ENCODE measurements around the gene SLC12A9. TPM values are rescaled to one million over a fixed set of nuclear protein-coding genes. Genes with fewer than 3 reads are reported as not detected.

SLC12A9 gene
- total RNA-seq, 5 donors from 2014 or later (not counting 1 experiment from before 2014, with no cell fraction given): 49.9 to 72.6 (median 70.2) TPM

DNA sequence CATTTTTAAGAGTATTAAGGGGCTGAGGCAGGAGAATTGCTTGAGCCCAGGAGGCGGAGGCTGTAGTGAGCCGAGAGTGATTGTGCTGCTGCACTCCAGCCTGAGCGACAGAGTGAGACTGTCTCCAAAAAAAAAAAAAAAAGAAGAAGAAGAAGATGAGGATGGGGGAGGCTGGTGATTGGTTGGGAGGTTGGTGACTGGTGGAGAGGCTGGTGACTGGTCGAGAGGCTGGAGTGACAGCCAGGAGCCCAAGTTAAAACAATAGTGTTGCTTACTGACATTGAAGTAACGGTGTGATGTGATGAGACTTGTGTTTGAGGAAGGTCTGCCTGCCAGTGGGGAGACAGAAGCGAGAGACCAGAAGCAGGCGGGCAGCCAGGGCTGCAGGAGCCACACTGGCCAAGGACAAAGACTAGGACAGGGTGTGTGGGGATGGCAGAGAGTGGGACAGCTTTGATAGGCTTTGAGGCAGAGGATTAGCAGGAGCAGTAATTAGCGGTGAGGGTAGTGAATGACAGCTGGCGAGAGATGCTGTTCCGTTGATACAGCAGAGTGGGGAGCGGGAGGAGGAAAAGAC, 27.3 kb downstream of the SLC12A9 start:
- Mint-ChIP-seq H3K36me3 (peaks cover 54% of the 10 kb centered on the region), H3K4me1 (peaks cover 57 to 64% (median 60%) of the 10 kb centered on the region in 3 donors), H3K4me3 (no peak overlapping the region), H3K27ac (peak overlapping the region; percentile 1 to 47), H3K27me3 (no peaks in the 10 kb centered on the region), H3K9me3 (no peaks in the 10 kb centered on the region)
- Histone ChIP-seq H3K27ac (ENCODE audit: low read length) (no peak overlapping the region), H3K4me1 (ENCODE audit: control insufficient read depth in 1 of 2, extremely low read depth in 1 of 2, insufficient read depth in 2 of 2, low read length in 2 of 2) (peaks cover 6 to 49% of the 10 kb centered on the region in 2 experiments), H3K4me3 (ENCODE audit: control insufficient read depth in 1 of 2, extremely low read depth in 1 of 2, low read length in 1 of 2) (no peak overlapping the region), H3K36me3 (ENCODE audit: control insufficient read depth in 2 of 2, extremely low read depth in 1 of 2, insufficient read depth in 1 of 2, low read length in 1 of 2) (peaks cover 21 to 62% of the 10 kb centered on the region in 2 donors), H3K27me3 (replicated peaks in 1 of 2; ENCODE audit: control insufficient read depth in 2 of 2, extremely low read depth in 1 of 2, insufficient read depth in 2 of 2, low read length in 1 of 2) (no peaks in the 10 kb centered on the region), H3K9me3 (no peaks in the 10 kb centered on the region)
- POLR2A ChIA-PET: no interaction called here
- 85% methylated on average over 10 of the region's 11 CpGs for WGBS (ENCODE audit: insufficient coverage)
- DNase-seq (no peak), ATAC-seq (replicated peaks in 1 of 4) (no peak)
- CTCF ChIA-PET: interaction anchor here in 1 of 2 donors (0.6 kb wide), 1 partner anchor 1262 kb away, joined by 4 read pairs; no protein-coding TSS in a partner anchor

DNA sequence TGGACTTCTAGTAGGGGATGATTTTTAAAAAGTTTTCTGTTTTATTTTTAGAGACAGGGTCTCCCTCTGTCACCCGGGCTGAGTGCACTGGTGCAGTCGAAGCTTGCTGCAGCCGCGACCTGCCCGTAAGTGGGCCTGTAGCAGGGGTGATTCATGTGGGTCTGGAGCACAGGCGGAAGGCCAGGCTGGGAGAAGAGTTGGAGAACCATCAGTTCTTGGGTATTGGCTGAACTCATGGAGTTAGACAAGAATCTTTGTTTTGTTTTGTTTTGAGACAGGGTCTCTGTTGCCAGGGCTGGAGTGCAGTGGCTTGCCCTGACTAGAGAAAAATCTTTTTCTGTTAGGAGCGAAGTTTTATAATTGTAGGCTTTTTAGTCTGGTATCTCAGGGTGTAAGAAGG, 28.1 kb downstream of the SLC12A9 start:
- DNase-seq: no peak
- no peaks in the 10 kb centered on the region for H3K27me3 ChIP-seq (replicated peaks in 1 of 2; ENCODE audit: control insufficient read depth in 2 of 2, extremely low read depth in 1 of 2, insufficient read depth in 2 of 2, low read length in 1 of 2)
- H3K36me3 ChIP-seq (ENCODE audit: control insufficient read depth in 2 of 2, extremely low read depth in 1 of 2, insufficient read depth in 1 of 2, low read length in 1 of 2): peaks cover 21 to 71% of the 10 kb centered on the region in 2 donors
- no peaks in the 10 kb centered on the region for H3K27me3 Mint-ChIP-seq
- peaks cover 56% of the 10 kb centered on the region for H3K36me3 Mint-ChIP-seq
- H3K27ac Mint-ChIP-seq: no peak overlapping the region
- WGBS (ENCODE audit: insufficient coverage): 88% methylated on average over 7 of the region's 7 CpGs
- no peak overlapping the region for H3K4me3 Mint-ChIP-seq
- CTCF ChIA-PET: no interaction called here
- H3K4me1 ChIP-seq (ENCODE audit: control insufficient read depth in 1 of 2, extremely low read depth in 1 of 2, insufficient read depth in 2 of 2, low read length in 2 of 2): peaks cover 6 to 52% of the 10 kb centered on the region in 2 experiments
- peaks cover 52 to 62% (median 58%) of the 10 kb centered on the region in 3 donors for H3K4me1 Mint-ChIP-seq
- POLR2A ChIA-PET: no interaction called here
- H3K4me3 ChIP-seq (ENCODE audit: control insufficient read depth in 1 of 2, extremely low read depth in 1 of 2, low read length in 1 of 2): no peak overlapping the region
- no peak for ATAC-seq (replicated peaks in 1 of 4)
- no peaks in the 10 kb centered on the region for H3K9me3 ChIP-seq
- H3K9me3 Mint-ChIP-seq: no peaks in the 10 kb centered on the region
- no peak overlapping the region for H3K27ac ChIP-seq (ENCODE audit: low read length)

- 96% methylated on average over 10 of the region's 20 CpGs for WGBS (ENCODE audit: insufficient coverage)
- no peaks in the 10 kb centered on the region for H3K27me3 Mint-ChIP-seq
- no peak overlapping the region for H3K4me3 Mint-ChIP-seq
- Histone ChIP-seq H3K4me3 (ENCODE audit: control insufficient read depth in 1 of 2, extremely low read depth in 1 of 2, low read length in 1 of 2) (no peak overlapping the region), H3K27me3 (replicated peaks in 1 of 2; ENCODE audit: control insufficient read depth in 2 of 2, extremely low read depth in 1 of 2, insufficient read depth in 2 of 2, low read length in 1 of 2) (no peaks in the 10 kb centered on the region), H3K27ac (ENCODE audit: low read length) (no peak overlapping the region), H3K36me3 (ENCODE audit: control insufficient read depth in 2 of 2, extremely low read depth in 1 of 2, insufficient read depth in 1 of 2, low read length in 1 of 2) (peaks cover 26 to 76% of the 10 kb centered on the region in 2 donors), H3K9me3 (no peaks in the 10 kb centered on the region), H3K4me1 (ENCODE audit: control insufficient read depth in 1 of 2, extremely low read depth in 1 of 2, insufficient read depth in 2 of 2, low read length in 2 of 2) (peaks cover 6 to 52% of the 10 kb centered on the region in 2 experiments)
- no peak overlapping the region for H3K27ac Mint-ChIP-seq
- ATAC-seq (replicated peaks in 1 of 4) (no peak), DNase-seq (no peak)
- peaks cover 59% of the 10 kb centered on the region for H3K36me3 Mint-ChIP-seq
- POLR2A ChIA-PET: no interaction called here
- no peaks in the 10 kb centered on the region for H3K9me3 Mint-ChIP-seq
- CTCF ChIA-PET: no interaction called here
- H3K4me1 Mint-ChIP-seq: peaks cover 49 to 63% (median 53%) of the 10 kb centered on the region in 3 donors
These were observed 28.6 kb downstream of the SLC12A9 start for GRCh38 chr7:100881136-100881535.

DNA sequence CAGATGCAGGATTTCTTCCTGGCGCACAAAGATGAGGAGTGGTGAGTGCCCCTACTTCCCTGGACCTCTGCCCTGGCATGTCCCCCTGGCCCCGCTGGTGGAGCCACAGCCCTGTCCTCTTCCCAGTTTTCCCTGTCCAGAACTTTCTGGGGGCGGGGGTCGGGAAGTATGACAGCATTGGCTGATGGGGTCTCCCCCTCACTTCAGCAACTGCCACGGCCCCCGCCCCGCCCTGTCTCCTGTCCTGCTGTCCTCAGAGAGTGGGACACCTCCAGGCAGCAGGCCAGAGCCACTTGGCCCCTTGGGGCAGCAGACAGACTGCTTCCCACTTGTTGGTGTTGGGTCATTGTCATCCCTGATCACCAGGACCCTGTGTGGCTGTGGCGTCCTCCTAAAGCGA, 29.7 kb downstream of the SLC12A9 start:
- Mint-ChIP-seq H3K27ac (no peak overlapping the region), H3K4me1 (peaks cover 48 to 61% (median 51%) of the 10 kb centered on the region in 3 donors), H3K4me3 (no peak overlapping the region), H3K27me3 (no peaks in the 10 kb centered on the region), H3K36me3 (peaks cover 64% of the 10 kb centered on the region), H3K9me3 (no peaks in the 10 kb centered on the region)
- DNase-seq (no peak), ATAC-seq (replicated peaks in 1 of 4) (no peak)
- Histone ChIP-seq H3K36me3 (ENCODE audit: control insufficient read depth in 2 of 2, extremely low read depth in 1 of 2, insufficient read depth in 1 of 2, low read length in 1 of 2) (peaks cover 31 to 81% of the 10 kb centered on the region in 2 donors), H3K27ac (ENCODE audit: low read length) (no peak overlapping the region), H3K27me3 (replicated peaks in 1 of 2; ENCODE audit: control insufficient read depth in 2 of 2, extremely low read depth in 1 of 2, insufficient read depth in 2 of 2, low read length in 1 of 2) (no peaks in the 10 kb centered on the region), H3K4me1 (ENCODE audit: control insufficient read depth in 1 of 2, extremely low read depth in 1 of 2, insufficient read depth in 2 of 2, low read length in 2 of 2) (peaks cover 3 to 52% of the 10 kb centered on the region in 2 experiments), H3K4me3 (ENCODE audit: control insufficient read depth in 1 of 2, extremely low read depth in 1 of 2, low read length in 1 of 2) (no peak overlapping the region), H3K9me3 (no peaks in the 10 kb centered on the region)
- WGBS (ENCODE audit: insufficient coverage): 98% methylated on average over 6 of the region's 9 CpGs
- CTCF ChIA-PET: no interaction called here
- POLR2A ChIA-PET: no interaction called here

DNA sequence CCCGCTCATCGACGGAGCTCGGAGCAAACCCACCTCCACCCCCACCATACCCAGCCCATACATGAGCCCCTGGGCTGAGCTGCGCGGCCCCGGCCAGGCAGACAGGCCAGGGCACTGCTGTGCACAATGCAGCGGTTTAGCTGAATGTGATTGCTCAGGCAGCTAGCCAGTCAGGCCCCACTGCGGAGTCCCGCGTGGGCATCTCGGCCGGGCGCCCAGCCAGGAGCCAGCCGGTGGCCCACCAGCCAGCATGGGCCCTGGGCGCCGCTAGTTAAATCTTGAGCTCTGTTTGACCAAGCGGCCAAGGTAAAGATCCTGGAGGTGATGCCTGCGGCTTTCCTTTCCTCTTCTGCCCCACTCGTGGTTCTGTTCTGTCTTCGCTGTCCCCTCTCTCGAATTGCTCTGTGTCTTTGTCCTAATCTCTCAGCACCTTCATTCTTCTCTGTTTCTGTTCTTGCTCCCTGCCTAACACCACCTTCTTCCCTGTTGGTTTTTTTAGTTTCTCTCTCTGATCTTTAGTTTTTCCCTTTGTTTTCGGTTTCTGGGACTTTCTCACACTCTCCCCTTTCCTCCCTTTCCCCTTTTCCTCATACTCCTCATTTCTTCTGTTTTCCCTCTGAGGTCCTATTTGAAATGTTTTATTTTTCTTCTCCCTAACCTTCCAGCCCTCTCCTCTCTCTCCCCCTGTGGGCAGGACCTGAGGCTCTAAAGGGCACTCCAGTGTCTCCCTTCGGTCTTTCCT, 30.4 kb downstream of the SLC12A9 start:
- WGBS (ENCODE audit: insufficient coverage): 96% methylated on average over 21 of the region's 24 CpGs
- ChIA-PET CTCF (no interaction called here), POLR2A (no interaction called here)
- Mint-ChIP-seq H3K36me3 (peaks cover 71% of the 10 kb centered on the region), H3K9me3 (no peaks in the 10 kb centered on the region), H3K4me3 (no peak overlapping the region), H3K27ac (peak overlapping the region in 1 of 2 donors; percentile 31), H3K4me1 (peaks cover 50 to 63% (median 56%) of the 10 kb centered on the region in 3 donors), H3K27me3 (no peaks in the 10 kb centered on the region)
- H3K36me3 ChIP-seq (ENCODE audit: control insufficient read depth in 2 of 2, extremely low read depth in 1 of 2, insufficient read depth in 1 of 2, low read length in 1 of 2): peaks cover 33 to 80% of the 10 kb centered on the region in 2 donors
- H3K4me1 ChIP-seq (ENCODE audit: control insufficient read depth in 1 of 2, extremely low read depth in 1 of 2, insufficient read depth in 2 of 2, low read length in 2 of 2): peaks cover 7 to 54% of the 10 kb centered on the region in 2 experiments
- no peak overlapping the region for H3K27ac ChIP-seq (ENCODE audit: low read length)
- no peaks in the 10 kb centered on the region for H3K27me3 ChIP-seq (replicated peaks in 1 of 2; ENCODE audit: control insufficient read depth in 2 of 2, extremely low read depth in 1 of 2, insufficient read depth in 2 of 2, low read length in 1 of 2)
- H3K9me3 ChIP-seq: no peaks in the 10 kb centered on the region
- no peak overlapping the region for H3K4me3 ChIP-seq (ENCODE audit: control insufficient read depth in 1 of 2, extremely low read depth in 1 of 2, low read length in 1 of 2)
- ATAC-seq (replicated peaks in 1 of 4): no peak
- DNase-seq: no peak

- ATAC-seq (replicated peaks in 1 of 4): no peak
- peak overlapping the region in 1 of 2 donors; percentile 19 for H3K4me3 ChIP-seq (ENCODE audit: control insufficient read depth in 1 of 2, extremely low read depth in 1 of 2, low read length in 1 of 2)
- peak overlapping the region; percentile 32 to 55 (median 44) for H3K4me3 Mint-ChIP-seq
These were observed 32.4 kb downstream of the SLC12A9 start for GRCh38 chr7:100884736-100885439.

More at GRCh38 chr7:100884736-100885439, 32.4 kb downstream of the SLC12A9 start:
- H3K36me3 Mint-ChIP-seq: peaks cover 70% of the 10 kb centered on the region
- peak in 27 of 35 experiments; percentile 30 to 79 (median 51) for DNase-seq
- H3K27ac ChIP-seq (ENCODE audit: low read length): peak overlapping the region; percentile 72
- no peaks in the 10 kb centered on the region for H3K9me3 Mint-ChIP-seq
- H3K4me1 ChIP-seq (ENCODE audit: control insufficient read depth in 1 of 2, extremely low read depth in 1 of 2, insufficient read depth in 2 of 2, low read length in 2 of 2): peaks cover 16 to 58% of the 10 kb centered on the region in 2 experiments
- H3K27me3 ChIP-seq (replicated peaks in 1 of 2; ENCODE audit: control insufficient read depth in 2 of 2, extremely low read depth in 1 of 2, insufficient read depth in 2 of 2, low read length in 1 of 2): no peaks in the 10 kb centered on the region
- H3K4me1 Mint-ChIP-seq: peaks cover 41 to 53% (median 45%) of the 10 kb centered on the region in 3 donors
- H3K27ac Mint-ChIP-seq: peak overlapping the region; percentile 69
- 91% methylated on average over 10 of the region's 29 CpGs for WGBS (ENCODE audit: insufficient coverage)
- ChIA-PET POLR2A (interaction anchor here in 1 of 2 donors (1.2 kb wide), 1 partner anchor 10 kb away, joined by 3 read pairs; the partner anchor contains the start of gene SRRT), CTCF (no interaction called here)
- no peaks in the 10 kb centered on the region for H3K27me3 Mint-ChIP-seq
- no peaks in the 10 kb centered on the region for H3K9me3 ChIP-seq
- peaks cover 29 to 74% of the 10 kb centered on the region in 2 donors for H3K36me3 ChIP-seq (ENCODE audit: control insufficient read depth in 2 of 2, extremely low read depth in 1 of 2, insufficient read depth in 1 of 2, low read length in 1 of 2)

All from T-cell (primary cell).